ENCODE results near the gene MT3. TPM values are rescaled to one million over a fixed set of nuclear protein-coding genes. Genes with fewer than 3 reads are reported as not detected.
A peak's percentile ranks its signal among the peaks of the same experiment; 100 is the strongest.

Gene MT3
- total and polyA plus RNA-seq, 2 of the 13 experiments (the other 11 are each of a cell fraction or from before 2014, with no cell fraction given): not detected

- TF ChIP-seq, protein P1, sequence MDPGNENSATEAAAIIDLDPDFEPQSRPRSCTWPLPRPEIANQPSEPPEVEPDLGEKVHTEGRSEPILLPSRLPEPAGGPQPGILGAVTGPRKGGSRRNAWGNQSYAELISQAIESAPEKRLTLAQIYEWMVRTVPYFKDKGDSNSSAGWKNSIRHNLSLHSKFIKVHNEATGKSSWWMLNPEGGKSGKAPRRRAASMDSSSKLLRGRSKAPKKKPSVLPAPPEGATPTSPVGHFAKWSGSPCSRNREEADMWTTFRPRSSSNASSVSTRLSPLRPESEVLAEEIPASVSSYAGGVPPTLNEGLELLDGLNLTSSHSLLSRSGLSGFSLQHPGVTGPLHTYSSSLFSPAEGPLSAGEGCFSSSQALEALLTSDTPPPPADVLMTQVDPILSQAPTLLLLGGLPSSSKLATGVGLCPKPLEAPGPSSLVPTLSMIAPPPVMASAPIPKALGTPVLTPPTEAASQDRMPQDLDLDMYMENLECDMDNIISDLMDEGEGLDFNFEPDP (CRISPR knock-in tag; conservative IDR thresholded peaks at IDR 0.05): 0 out of 2 replicates have a peak, but pooled peaks have one; percentile 66
- TF ChIP-seq ZNF772 (CRISPR knock-in tag; IDR thresholded peaks at IDR 0.05) (peak; percentile 95), ZNF512 (CRISPR knock-in tag; IDR thresholded peaks at IDR 0.05) (no peak), ZSCAN31 (CRISPR knock-in tag; IDR thresholded peaks at IDR 0.05; ENCODE audit: low read depth) (peak; percentile 75; the same call in 1 of the 2 replicates), SNAPC4 (CRISPR knock-in tag; IDR thresholded peaks at IDR 0.05) (no peak; the same call in 1 of the 2 replicates)
- TF ChIP-seq, protein P2, sequence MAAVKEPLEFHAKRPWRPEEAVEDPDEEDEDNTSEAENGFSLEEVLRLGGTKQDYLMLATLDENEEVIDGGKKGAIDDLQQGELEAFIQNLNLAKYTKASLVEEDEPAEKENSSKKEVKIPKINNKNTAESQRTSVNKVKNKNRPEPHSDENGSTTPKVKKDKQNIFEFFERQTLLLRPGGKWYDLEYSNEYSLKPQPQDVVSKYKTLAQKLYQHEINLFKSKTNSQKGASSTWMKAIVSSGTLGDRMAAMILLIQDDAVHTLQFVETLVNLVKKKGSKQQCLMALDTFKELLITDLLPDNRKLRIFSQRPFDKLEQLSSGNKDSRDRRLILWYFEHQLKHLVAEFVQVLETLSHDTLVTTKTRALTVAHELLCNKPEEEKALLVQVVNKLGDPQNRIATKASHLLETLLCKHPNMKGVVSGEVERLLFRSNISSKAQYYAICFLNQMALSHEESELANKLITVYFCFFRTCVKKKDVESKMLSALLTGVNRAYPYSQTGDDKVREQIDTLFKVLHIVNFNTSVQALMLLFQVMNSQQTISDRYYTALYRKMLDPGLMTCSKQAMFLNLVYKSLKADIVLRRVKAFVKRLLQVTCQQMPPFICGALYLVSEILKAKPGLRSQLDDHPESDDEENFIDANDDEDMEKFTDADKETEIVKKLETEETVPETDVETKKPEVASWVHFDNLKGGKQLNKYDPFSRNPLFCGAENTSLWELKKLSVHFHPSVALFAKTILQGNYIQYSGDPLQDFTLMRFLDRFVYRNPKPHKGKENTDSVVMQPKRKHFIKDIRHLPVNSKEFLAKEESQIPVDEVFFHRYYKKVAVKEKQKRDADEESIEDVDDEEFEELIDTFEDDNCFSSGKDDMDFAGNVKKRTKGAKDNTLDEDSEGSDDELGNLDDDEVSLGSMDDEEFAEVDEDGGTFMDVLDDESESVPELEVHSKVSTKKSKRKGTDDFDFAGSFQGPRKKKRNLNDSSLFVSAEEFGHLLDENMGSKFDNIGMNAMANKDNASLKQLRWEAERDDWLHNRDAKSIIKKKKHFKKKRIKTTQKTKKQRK (IDR thresholded peaks at IDR 0.05; ENCODE audit: low read length): no peak
- TF ChIP-seq, protein P3, sequence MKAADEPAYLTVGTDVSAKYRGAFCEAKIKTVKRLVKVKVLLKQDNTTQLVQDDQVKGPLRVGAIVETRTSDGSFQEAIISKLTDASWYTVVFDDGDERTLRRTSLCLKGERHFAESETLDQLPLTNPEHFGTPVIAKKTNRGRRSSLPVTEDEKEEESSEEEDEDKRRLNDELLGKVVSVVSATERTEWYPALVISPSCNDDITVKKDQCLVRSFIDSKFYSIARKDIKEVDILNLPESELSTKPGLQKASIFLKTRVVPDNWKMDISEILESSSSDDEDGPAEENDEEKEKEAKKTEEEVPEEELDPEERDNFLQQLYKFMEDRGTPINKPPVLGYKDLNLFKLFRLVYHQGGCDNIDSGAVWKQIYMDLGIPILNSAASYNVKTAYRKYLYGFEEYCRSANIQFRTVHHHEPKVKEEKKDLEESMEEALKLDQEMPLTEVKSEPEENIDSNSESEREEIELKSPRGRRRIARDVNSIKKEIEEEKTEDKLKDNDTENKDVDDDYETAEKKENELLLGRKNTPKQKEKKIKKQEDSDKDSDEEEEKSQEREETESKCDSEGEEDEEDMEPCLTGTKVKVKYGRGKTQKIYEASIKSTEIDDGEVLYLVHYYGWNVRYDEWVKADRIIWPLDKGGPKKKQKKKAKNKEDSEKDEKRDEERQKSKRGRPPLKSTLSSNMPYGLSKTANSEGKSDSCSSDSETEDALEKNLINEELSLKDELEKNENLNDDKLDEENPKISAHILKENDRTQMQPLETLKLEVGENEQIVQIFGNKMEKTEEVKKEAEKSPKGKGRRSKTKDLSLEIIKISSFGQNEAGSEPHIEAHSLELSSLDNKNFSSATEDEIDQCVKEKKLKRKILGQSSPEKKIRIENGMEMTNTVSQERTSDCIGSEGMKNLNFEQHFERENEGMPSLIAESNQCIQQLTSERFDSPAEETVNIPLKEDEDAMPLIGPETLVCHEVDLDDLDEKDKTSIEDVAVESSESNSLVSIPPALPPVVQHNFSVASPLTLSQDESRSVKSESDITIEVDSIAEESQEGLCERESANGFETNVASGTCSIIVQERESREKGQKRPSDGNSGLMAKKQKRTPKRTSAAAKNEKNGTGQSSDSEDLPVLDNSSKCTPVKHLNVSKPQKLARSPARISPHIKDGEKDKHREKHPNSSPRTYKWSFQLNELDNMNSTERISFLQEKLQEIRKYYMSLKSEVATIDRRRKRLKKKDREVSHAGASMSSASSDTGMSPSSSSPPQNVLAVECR (CRISPR knock-in tag; IDR thresholded peaks at IDR 0.05; ENCODE audit: borderline replicate concordance): peak; percentile 81
- TF ChIP-seq, protein P4, sequence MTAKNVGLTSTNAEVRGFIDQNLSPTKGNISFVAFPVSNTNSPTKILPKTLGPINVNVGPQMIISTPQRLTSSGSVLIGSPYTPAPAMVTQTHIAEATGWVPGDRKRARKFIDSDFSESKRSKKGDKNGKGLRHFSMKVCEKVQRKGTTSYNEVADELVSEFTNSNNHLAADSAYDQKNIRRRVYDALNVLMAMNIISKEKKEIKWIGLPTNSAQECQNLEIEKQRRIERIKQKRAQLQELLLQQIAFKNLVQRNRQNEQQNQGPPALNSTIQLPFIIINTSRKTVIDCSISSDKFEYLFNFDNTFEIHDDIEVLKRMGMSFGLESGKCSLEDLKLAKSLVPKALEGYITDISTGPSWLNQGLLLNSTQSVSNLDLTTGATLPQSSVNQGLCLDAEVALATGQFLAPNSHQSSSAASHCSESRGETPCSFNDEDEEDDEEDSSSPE (CRISPR knock-in tag; IDR thresholded peaks at IDR 0.05): peak; percentile 91
Measured at GRCh38 chr16:56608043-56608875, 18.9 kb downstream of the MT3 start, which contains the start of gene MT2A (continued).

All from HepG2 (cell line).